Measurements from ENCODE around the gene LHFPL3. TPM values are rescaled to one million over a fixed set of nuclear protein-coding genes. Genes with fewer than 3 reads are reported as not detected.
"Not testable (repeated sequence)": the region's sequence is repeated elsewhere in the genome, so short reads cannot be mapped to it uniquely, and the experiment has no call there.

LHFPL3 gene
- total and polyA plus RNA-seq, 2 experiments from 2014 or later = 0.24 TPM; not detected in 1

GRCh38 chr7:104937489-104937888, 609.1 kb downstream of the LHFPL3 start:
- H3K27ac Mint-ChIP-seq; DNase-seq (ENCODE audit: low spot score); H3K27ac ChIP-seq (ENCODE audit: low read depth); H4K20me1 ChIP-seq (replicated peaks; ENCODE audit: insufficient read depth); H3K4me2 ChIP-seq; H3K9me3 Mint-ChIP-seq; H3K27me3 Mint-ChIP-seq (ENCODE audit: insufficient read depth, low read depth, poor library complexity); H3K4me3 ChIP-seq; H3F3A ChIP-seq (replicated peaks; ENCODE audit: low read depth); H3K9me2 ChIP-seq (ENCODE audit: insufficient read depth); H3K4me1 ChIP-seq (ENCODE audit: insufficient read depth); H3K36me3 Mint-ChIP-seq (ENCODE audit: low read depth); H3K27me3 ChIP-seq (ENCODE audit: insufficient read depth); ATAC-seq; H2AFZ ChIP-seq; H3K36me3 ChIP-seq (ENCODE audit: insufficient read depth); H3K4me3 Mint-ChIP-seq; H3K79me2 ChIP-seq (replicated peaks; ENCODE audit: insufficient read depth): not testable (repeated sequence)
- peaks cover 12% of the 10 kb centered on the region for H3K4me1 Mint-ChIP-seq

GRCh38 chr7:104938741-104939390, 610.5 kb downstream of the LHFPL3 start:
- peaks cover 2% of the 10 kb centered on the region; the same call in 2 of the 3 replicates for H3K4me1 Mint-ChIP-seq
- no peaks in the 10 kb centered on the region for H3K36me3 Mint-ChIP-seq (ENCODE audit: low read depth)
- ATAC-seq = no peak
- TF ChIP-seq CTCF (conservative IDR thresholded peaks at IDR 0.05; ENCODE audit: low read depth in 2 of 2) = no peak
- no peak for TF ChIP-seq ETS1 (IDR thresholded peaks at IDR 0.05)
- TF ChIP-seq CREB1 (CRISPR knock-in tag; IDR thresholded peaks at IDR 0.05; ENCODE audit: low read depth) = no peak
- TF ChIP-seq ZNF331 (CRISPR knock-in tag; IDR thresholded peaks at IDR 0.05; ENCODE audit: low read depth) = no peak
- no peak for TF ChIP-seq JUNB (IDR thresholded peaks at IDR 0.05; ENCODE audit: unreplicated experiment)
- no peak for TF ChIP-seq NANOG (IDR thresholded peaks at IDR 0.05; ENCODE audit: borderline replicate concordance)
- TF ChIP-seq STAT1 (IDR thresholded peaks at IDR 0.05; ENCODE audit: unreplicated experiment) = no peak
- no peak for TF ChIP-seq POLR2AphosphoS5 (IDR thresholded peaks at IDR 0.05; ENCODE audit: low read depth)
- Histone ChIP-seq H3K4me3 (no peak overlapping the region), H4K20me1 (replicated peaks; ENCODE audit: insufficient read depth) (no peaks in the 10 kb centered on the region), H3K36me3 (ENCODE audit: insufficient read depth) (no peaks in the 10 kb centered on the region), H3K79me2 (replicated peaks; ENCODE audit: insufficient read depth) (no peaks in the 10 kb centered on the region), H3K4me1 (ENCODE audit: insufficient read depth) (no peaks in the 10 kb centered on the region), H3F3A (replicated peaks; ENCODE audit: low read depth) (no peaks in the 10 kb centered on the region), H3K27ac (ENCODE audit: low read depth) (no peak overlapping the region), H3K4me2 (no peak overlapping the region), H3K9me2 (ENCODE audit: insufficient read depth) (no peaks in the 10 kb centered on the region), H2AFZ (no peak overlapping the region), H3K27me3 (ENCODE audit: insufficient read depth) (no peaks in the 10 kb centered on the region)
- H3K4me3 Mint-ChIP-seq = no peak overlapping the region
- no peak overlapping the region for H3K27ac Mint-ChIP-seq
- H3K9me3 Mint-ChIP-seq = peaks cover 2% of the 10 kb centered on the region; the same call in 2 of the 3 replicates
- no peak for DNase-seq (ENCODE audit: low spot score)
- peaks cover 2% of the 10 kb centered on the region for H3K27me3 Mint-ChIP-seq (ENCODE audit: insufficient read depth, low read depth, poor library complexity)
